Transverse colon (tissue), 4 donors: Measurements from ENCODE around the gene TRIM5.
"Not testable (repeated sequence)": the region's sequence is repeated elsewhere in the genome, so short reads cannot be mapped to it uniquely, and the experiment has no call there.

ENCODE experiments used
- CTCF ChIP-seq, 5 experiments: fragments of 200-600 bp in 3 of 5; fragments of 450-650 bp in 2 of 5; sonication (generic) in 3 of 5; IDR thresholded peaks; 1 replicate in 2 of 5; 2 replicates in 3 of 5; pipeline ENCODE4 v1.5.1; 2016 to 2017; ENCODE audit warnings: antibody characterized with exemption in 5 of 5, inconsistent platforms in 3 of 5, mild to moderate bottlenecking in 2 of 5, moderate library complexity in 1 of 5
- POLR2A ChIP-seq: fragments of 450-650 bp; IDR thresholded peaks from one replicate; pipeline ENCODE4 v1.6.1; 2016; ENCODE audit warnings: antibody characterized with exemption, mild to moderate bottlenecking, moderate library complexity
- POLR2AphosphoS5 ChIP-seq, 3 donors: sonication (generic); formaldehyde crosslinking; IDR thresholded peaks; one replicate each; pipeline ENCODE4 v1.6.1; 2016; ENCODE audit warnings: antibody characterized with exemption in 3 of 3

- not testable (repeated sequence) for TF ChIP-seq CTCF (IDR thresholded peaks at IDR 0.05); POLR2A; POLR2AphosphoS5 (IDR thresholded peaks at IDR 0.05)
Measured at GRCh38 chr11:5682890-5683441, 1.9 kb downstream of the TRIM5 start.
